K562 (cell line): Measurements from ENCODE around the gene ARHGAP22. TPM values are rescaled to one million over a fixed set of nuclear protein-coding genes. Genes with fewer than 3 reads are reported as not detected.

Experiments used
- ATAC-seq: fragments of 200-7000 bp; cut with Tn5 transposase; 3 replicates; pipeline ENCODE4 v1.9.1; 2020; ENCODE audit warnings: moderate library complexity
- BruUV-seq: library from RNA; stranded (reverse); fragments of 400-500 nt; replicated peaks from 2 replicates; lab custom pipeline; 2021; lab: Mats Ljungman, UMichigan
- CTCF ChIA-PET: fragments of 300-600 bp; formaldehyde crosslinking; extraction: SDS; loops from one replicate; lab custom pipeline; 2021; ENCODE audit warnings: low intra/inter-chr PET ratio; lab: Yijun Ruan, JAX
- POLR2A ChIA-PET: fragments of 300-600, 350-650 bp; sonication (Branson Sonifier 250); formaldehyde crosslinking; extraction: SDS; loops from one replicate; lab custom pipeline; 2021; ENCODE audit warnings: antibody characterized with exemption, inconsistent platforms; lab: Yijun Ruan, JAX
- DNase-seq, 4 experiments: peaks; one replicate each; pipeline versions ENCODE4 v3.0.0 to v3.0.0-alpha.2; 2011 to 2018; ENCODE audit warnings: low spot score in 3 of 4, mixed read lengths in 3 of 4; ENCODE audit errors: extremely low read depth in 1 of 4
- FAIRE-seq: peaks from 2 replicates; lab custom pipeline; 2011; peaks lifted over from hg19 to GRCh38; lab: Jason Lieb, UNC
- H2AFZ ChIP-seq: 2 replicates; pipeline ENCODE4 v1.6.0; 2011; ENCODE audit warnings: low read depth, low read length, control low read depth, inconsistent platforms
- H3K27ac ChIP-seq: fragments of 200-600 bp; 3 replicates; pipeline ENCODE4 v1.8.0; 2011; ENCODE audit warnings: low read depth, mild to moderate bottlenecking, control low read depth, inconsistent platforms, low read length, moderate library complexity, mixed read lengths; ENCODE audit errors: extremely low read depth
- H3K27me3 ChIP-seq, 2 experiments: fragments of 300-600 bp in 1 of 2; 2 replicates in 1 of 2; 3 replicates in 1 of 2; pipeline versions ENCODE4 v1.6.0 to v1.8.0; 2011; ENCODE audit warnings: inconsistent platforms in 2 of 2, low read length in 2 of 2, mild to moderate bottlenecking in 1 of 2, mixed read lengths in 1 of 2, moderate library complexity in 1 of 2; ENCODE audit not compliant: control insufficient read depth in 2 of 2, insufficient read depth in 2 of 2
- H3K36me3 ChIP-seq: fragments of 300-600 bp; 3 replicates; pipeline ENCODE4 v1.8.0; 2011; ENCODE audit warnings: mild to moderate bottlenecking, low read length, inconsistent platforms; ENCODE audit not compliant: control insufficient read depth, insufficient read depth
- H3K4me1 ChIP-seq, 2 experiments: fragments of 200-600 bp in 1 of 2; replicated peaks in 1 of 2; 2 replicates in 1 of 2; 3 replicates in 1 of 2; pipeline versions ENCODE4 v1.5.1 to v1.8.0; 2011; ENCODE audit warnings: inconsistent platforms in 2 of 2, low read length in 2 of 2, mild to moderate bottlenecking in 1 of 2, mixed read lengths in 1 of 2, moderate library complexity in 1 of 2; ENCODE audit not compliant: control insufficient read depth in 2 of 2, insufficient read depth in 2 of 2
- H3K4me2 ChIP-seq: 2 replicates; pipeline ENCODE4 v1.6.1; 2011; ENCODE audit warnings: low read length, control low read depth, inconsistent platforms, mixed read lengths; ENCODE audit not compliant: insufficient read depth
- H3K4me3 ChIP-seq: fragments of 200-600 bp; sonication (generic), shearing (Covaris generic); 2 replicates; pipeline ENCODE4 v1.5.1; 2016; ENCODE audit warnings: control low read depth, inconsistent platforms
- H3K79me2 ChIP-seq: fragments of 200-600 bp; 3 replicates; pipeline ENCODE4 v1.8.0; 2011; ENCODE audit warnings: low read length, inconsistent platforms; ENCODE audit not compliant: control insufficient read depth, insufficient read depth
- H3K9ac ChIP-seq, 2 experiments: 2 replicates each; pipeline versions ENCODE4 v1.6.0 to v1.6.1; 2011; ENCODE audit warnings: low read depth in 2 of 2, low read length in 2 of 2, control low read depth in 1 of 2, inconsistent platforms in 1 of 2, mild to moderate bottlenecking in 1 of 2, mixed read lengths in 1 of 2; ENCODE audit not compliant: insufficient read depth in 1 of 2
- H3K9me1 ChIP-seq: one replicate; pipeline ENCODE4 v1.6.0; 2011; ENCODE audit warnings: inconsistent platforms, mild to moderate bottlenecking, low read length, moderate library complexity; ENCODE audit not compliant: control insufficient read depth, insufficient read depth
- H3K9me3 ChIP-seq: replicated peaks from 2 replicates; pipeline ENCODE4 v1.5.1; 2011; ENCODE audit warnings: low read depth, low read length, inconsistent platforms; ENCODE audit not compliant: control insufficient read depth, insufficient read depth
- H4K20me1 ChIP-seq: replicated peaks from 2 replicates; pipeline ENCODE4 v1.6.1; 2011; ENCODE audit warnings: low read length, inconsistent platforms, mixed read lengths; ENCODE audit not compliant: control insufficient read depth, insufficient read depth
- AFF4 ChIP-seq: sonication (generic); formaldehyde crosslinking; IDR thresholded peaks from 2 replicates; pipeline ENCODE4 v1.8.0; 2023; ENCODE audit warnings: mild to moderate bottlenecking, missing genetic modification reagents
- E2F1 ChIP-seq: sonication (generic); formaldehyde crosslinking; IDR thresholded peaks from 2 replicates; pipeline ENCODE4 v1.8.1; 2023; ENCODE audit warnings: mild to moderate bottlenecking, missing genetic modification reagents, moderate library complexity
- MIER1 ChIP-seq: fragments of 450-650 bp; IDR thresholded peaks from 2 replicates; pipeline ENCODE4 v1.6.1; 2016; ENCODE audit warnings: antibody characterized with exemption, mild to moderate bottlenecking, low read depth
- SETDB1 ChIP-seq: IDR thresholded peaks from one replicate; pipeline ENCODE4 v1.6.1; 2012; ENCODE audit warnings: low read length, control low read depth, inconsistent platforms
- TFAM ChIP-seq: fragments of 250-450 bp; sonication (Bioruptor Pico); conservative IDR thresholded peaks from 2 replicates; pipeline ENCODE4 v1.5.0; 2021; ENCODE audit warnings: mild to moderate bottlenecking, moderate library complexity
- WGBS: fragments of 100-300 bp; shearing (Covaris generic); methylation state at CpG from one replicate; pipeline ENCODE4 v1.1.6; 2016; ENCODE audit warnings: low coverage, mixed read lengths; ENCODE audit not compliant: insufficient coverage; ENCODE audit errors: missing lambda C conversion rate; 5-methylcytosine and 5-hydroxymethylcytosine counted together
- in situ Hi-C: fragments of 300-500 bp; cut with MboI; formaldehyde crosslinking; loops from 4 replicates; pipeline ENCODE4 v1.15.0; 2018; ENCODE audit warnings: inconsistent platforms, mixed read lengths
- intact Hi-C: fragments of 100-400 bp; cut with micrococcal nuclease; formaldehyde crosslinking; loops from 2 replicates; pipeline ENCODE4 v1.14.2; 2022
- polyA plus RNA-seq, 8 experiments: library from polyadenylated mRNA; depleted of rRNA in 4 of 8; stranded (reverse) in 5 of 8; unstranded in 3 of 8; fragments of >200 nt; fragmentation: Nextera tagmentation in 2 of 8; fragmentation: Illumina TruSeq in 1 of 8; extraction: Ambion mirVana in 2 of 8; extraction: Trizol in 1 of 8; gene quantifications; 2 replicates each; pipeline versions ENCODE4 v1.2.1 to v1.2.3, GENCODE V29; 2011 to 2014; ENCODE audit warnings: inconsistent platforms in 1 of 8, missing spikeins in 1 of 8
- total RNA-seq, 7 experiments: library from RNA; depleted of rRNA in 6 of 7; stranded (reverse); fragments of >200 nt in 6 of 7; fragmentation: Illumina TruSeq in 2 of 7; extraction: Trizol in 2 of 7; gene quantifications; 2 replicates each; pipeline versions ENCODE4 v1.2.1 to v1.2.3, GENCODE V29; 2011 to 2021; ENCODE audit warnings: low replicate concordance in 1 of 7

The ARHGAP22 gene
- total and polyA plus RNA-seq, 9 of the 15 experiments (the other 6 are each of a cell fraction or from before 2014, with no cell fraction given), result 1.3 to 28.1 (median 12.7) TPM

GRCh38 chr10:48550977-48551376, 53.9 kb downstream of the ARHGAP22 start:
- TF ChIP-seq TFAM (CRISPR knock-in tag) (no peak), E2F1 (CRISPR knock-in tag) (no peak), MIER1 (no peak), AFF4 (CRISPR knock-in tag) (no peak), SETDB1 (no peak)
- BruUV-seq, result no TSS peak
- in situ Hi-C loops, result loop anchor here (5.0 kb wide), 1 partner anchor 106 kb away; no protein-coding TSS in a partner anchor

More at GRCh38 chr10:48550977-48551376, 53.9 kb downstream of the ARHGAP22 start:
- CTCF ChIA-PET, result interaction anchor here (4.0 kb wide), 1 partner anchor 105 kb away, joined by 46 read pairs; no protein-coding TSS in a partner anchor
- Histone ChIP-seq H3K36me3 (no peaks in the 10 kb centered on the region), H3K4me2 (no peak overlapping the region), H2AFZ (no peak overlapping the region), H3K79me2 (no peaks in the 10 kb centered on the region), H3K27me3 (peaks cover 26 to 53% of the 10 kb centered on the region in 2 experiments), H3K9ac (no peak overlapping the region), H3K27ac (no peak overlapping the region), H3K4me1 (no peaks in the 10 kb centered on the region), H3K9me3 (0 out of 2 replicates have a peak, but pooled peaks cover 4% of the 10 kb centered on the region), H3K9me1 (no peaks in the 10 kb centered on the region), H4K20me1 (no peaks in the 10 kb centered on the region), H3K4me3 (no peak overlapping the region)
- POLR2A ChIA-PET, result no interaction called here
- FAIRE-seq, result no peak
- no peak for ATAC-seq
- DNase-seq, result no peak
- intact Hi-C loops, result loop anchor here (1.0 to 5.0 kb wide), 2 partner anchors 56 to 188 kb away; partner anchors contain the start of gene ARHGAP22
- 3% methylated on average over 3 of the region's 3 CpGs for WGBS
